Left renal cortex interstitium (tissue), 4 donors: ENCODE measurements around the gene CHRNB1. TPM values are rescaled to one million over a fixed set of nuclear protein-coding genes. Genes with fewer than 3 reads are reported as not detected.
"Not testable (repeated sequence)": the region's sequence is repeated elsewhere in the genome, so short reads cannot be mapped to it uniquely, and the experiment has no call there.

ENCODE experiments used
- DNase-seq, 4 donors: peaks; one replicate each; pipeline ENCODE4 v3.0.0-alpha.2; 2013; ENCODE audit warnings: low read depth in 4 of 4, low spot score in 2 of 4, missing footprints in 1 of 4
- polyA plus RNA-seq, 4 donors: library from polyadenylated mRNA; unstranded; fragments of 120-200 nt; gene quantifications; one replicate each; pipeline ENCODE4 v1.2.1, GENCODE V29; 2013; ENCODE audit not compliant: insufficient read length in 4 of 4

Gene CHRNB1
- polyA plus RNA-seq, 4 donors: 10.3 to 10.8 (median 10.6) TPM

GRCh38 chr17:7481842-7482741, 37.2 kb downstream of the CHRNB1 start:
- not testable (repeated sequence) for DNase-seq

GRCh38 chr17:7482742-7483088, 37.9 kb downstream of the CHRNB1 start:
- not testable (repeated sequence) for DNase-seq

GRCh38 chr17:7483255-7484066, 38.6 kb downstream of the CHRNB1 start:
- DNase-seq: peak in 2 of 4 donors; percentile 70 to 73

- DNase-seq: peak; percentile 95 to 99 (median 97)
These were observed 39.4 kb downstream of the CHRNB1 start, which contains the start of gene POLR2A for GRCh38 chr17:7484067-7484918. TSS of gene POLR2A (plus strand) at chr17:7484366.

GRCh38 chr17:7484919-7485377, 40.1 kb downstream of the CHRNB1 start:
- DNase-seq: no peak

GRCh38 chr17:7486181-7486580, 41.3 kb downstream of the CHRNB1 start:
- no peak for DNase-seq

GRCh38 chr17:7490144-7490543, 45.3 kb downstream of the CHRNB1 start:
- no peak for DNase-seq

GRCh38 chr17:7491583-7491982, 46.7 kb downstream of the CHRNB1 start:
- DNase-seq: no peak

- no peak for DNase-seq
These were observed 49.1 kb downstream of the CHRNB1 start for GRCh38 chr17:7493941-7494340.

- DNase-seq: no peak
These were observed 51.1 kb downstream of the CHRNB1 start for GRCh38 chr17:7495906-7496434.

- DNase-seq: no peak
These were observed 51.8 kb downstream of the CHRNB1 start for GRCh38 chr17:7496470-7497183.

- DNase-seq: no peak
These were observed 52.4 kb downstream of the CHRNB1 start for GRCh38 chr17:7497228-7497627.

GRCh38 chr17:7497636-7498035, 52.8 kb downstream of the CHRNB1 start:
- DNase-seq: no peak

- DNase-seq: no peak
These were observed 54.3 kb downstream of the CHRNB1 start for GRCh38 chr17:7499161-7499560.

- no peak for DNase-seq
These were observed 56.9 kb downstream of the CHRNB1 start for GRCh38 chr17:7501729-7502128.

- no peak for DNase-seq
These were observed 57.4 kb downstream of the CHRNB1 start for GRCh38 chr17:7502171-7502847.

- no peak for DNase-seq
These were observed 58.1 kb downstream of the CHRNB1 start for GRCh38 chr17:7502987-7503386.

GRCh38 chr17:7503521-7503920, 58.7 kb downstream of the CHRNB1 start:
- no peak for DNase-seq
